ENCODE measurements around the gene HMGN1. TPM values are rescaled to one million over a fixed set of nuclear protein-coding genes. Genes with fewer than 3 reads are reported as not detected.

HMGN1 gene
- total RNA-seq, 4 donors from 2014 or later, result 41.6 to 85.0 (median 57.6) TPM

- no peak for TF ChIP-seq CTCF (IDR thresholded peaks at IDR 0.05; ENCODE audit: low read depth)
Observed at GRCh38 chr21:39341249-39341923, 7.5 kb downstream of the HMGN1 start.

DNA sequence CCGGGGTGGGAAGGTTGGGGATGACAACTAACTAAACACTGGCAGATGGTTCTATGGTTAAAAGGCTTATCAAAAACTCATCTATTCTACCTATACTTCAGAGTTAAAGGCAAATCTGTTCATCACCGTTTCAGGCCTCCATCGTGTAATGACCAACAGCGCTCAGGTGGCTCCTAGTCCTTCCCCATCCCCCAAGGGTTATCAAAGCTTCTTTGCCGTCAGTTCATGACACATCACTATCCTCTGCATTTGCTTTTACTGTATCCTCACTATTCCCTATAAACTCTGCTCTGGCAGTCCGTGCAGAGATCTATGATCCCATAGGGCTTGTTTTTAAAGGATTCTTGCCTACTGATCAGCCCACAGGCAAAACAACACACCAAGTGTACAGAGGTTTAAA is 8.2 kb downstream of the HMGN1 start:
- no peak for TF ChIP-seq CTCF (IDR thresholded peaks at IDR 0.05; ENCODE audit: low read depth)

DNA sequence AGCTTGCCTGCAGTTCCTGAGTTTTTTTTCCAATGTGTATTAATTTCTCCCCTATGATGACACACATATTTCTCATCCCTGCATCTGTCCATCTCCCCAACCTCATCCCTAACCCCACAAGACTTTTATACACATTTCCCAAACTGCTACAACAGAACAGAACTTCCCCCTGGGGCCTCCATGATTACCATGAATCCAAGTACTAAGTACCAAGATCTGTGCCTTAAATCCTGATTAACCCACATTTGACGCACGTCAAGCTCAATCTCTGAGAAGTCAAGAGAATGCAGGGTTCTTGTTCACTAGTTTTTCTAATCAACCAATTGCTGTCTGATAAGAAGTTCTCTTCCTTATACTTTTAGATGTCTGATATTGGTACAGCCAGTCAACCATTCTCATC is 9.7 kb downstream of the HMGN1 start:
- TF ChIP-seq CTCF (IDR thresholded peaks at IDR 0.05; ENCODE audit: low read depth), result no peak

- TF ChIP-seq CTCF (IDR thresholded peaks at IDR 0.05; ENCODE audit: low read depth), result no peak
Observed at GRCh38 chr21:39336457-39337008, 12.4 kb downstream of the HMGN1 start.

DNA sequence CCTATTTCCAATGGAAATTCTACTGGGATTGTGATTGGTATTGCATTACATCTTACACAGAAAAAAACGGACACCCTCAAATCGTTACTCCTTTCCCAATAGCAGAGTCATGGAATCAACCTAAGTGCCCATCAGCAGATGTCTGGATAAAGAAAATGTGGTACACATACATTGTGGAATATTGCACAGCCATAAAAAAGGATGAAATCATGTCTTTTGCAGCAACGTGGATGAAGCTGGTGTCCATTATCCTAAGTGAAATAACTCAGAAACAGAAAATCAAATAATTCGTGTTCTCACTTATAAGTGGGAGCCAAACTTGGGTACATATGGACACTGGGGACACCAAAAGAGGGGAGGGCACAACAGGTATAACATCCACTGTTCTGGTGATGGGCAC is 14.3 kb downstream of the HMGN1 start:
- no peak for TF ChIP-seq CTCF (IDR thresholded peaks at IDR 0.05; ENCODE audit: low read depth)

DNA sequence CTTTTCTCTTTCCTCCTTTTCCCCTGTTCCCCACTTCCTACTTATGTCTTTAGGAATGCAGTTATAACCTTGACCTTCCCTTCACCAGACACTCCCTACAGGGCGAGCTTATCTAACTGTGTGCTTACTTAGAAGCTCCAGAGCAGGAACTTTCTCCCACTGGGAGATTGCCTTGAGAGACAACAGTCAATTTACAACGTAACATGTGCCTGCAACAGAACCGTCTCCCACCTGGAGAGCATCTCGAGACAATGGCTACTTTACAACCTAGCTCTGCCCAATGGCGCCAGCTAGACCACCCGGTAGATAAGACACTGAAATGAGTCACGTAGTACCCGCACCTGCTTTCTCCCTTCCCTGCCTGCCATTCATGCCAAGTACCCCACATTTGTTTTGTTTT is 16.7 kb downstream of the HMGN1 start:
- TF ChIP-seq CTCF (IDR thresholded peaks at IDR 0.05; ENCODE audit: low read depth), result no peak

DNA sequence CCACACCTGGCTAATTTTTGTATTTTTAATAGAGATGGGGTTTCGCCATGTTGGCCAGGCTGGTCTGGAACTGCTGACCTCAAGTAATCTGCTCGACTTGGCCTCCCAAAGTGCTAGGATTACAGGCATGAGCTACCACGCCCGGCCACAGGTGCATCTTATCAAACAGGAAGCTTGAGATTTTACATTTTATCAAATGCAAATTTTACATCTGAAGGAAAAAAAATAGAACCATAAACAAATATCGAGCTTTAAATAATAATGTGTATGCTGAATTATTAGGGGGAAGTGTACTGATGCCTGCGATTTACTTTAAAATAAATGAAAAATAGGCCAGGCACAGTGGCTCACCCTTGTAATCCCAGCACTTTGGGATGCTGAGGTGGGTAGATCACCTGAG is 18.9 kb downstream of the HMGN1 start:
- TF ChIP-seq CTCF (IDR thresholded peaks at IDR 0.05; ENCODE audit: low read depth), result no peak

Measured in subcutaneous adipose tissue (tissue), 4 donors.